Femur (tissue), 1 donor: Measurements from ENCODE around the gene LPGAT1.
A peak's percentile ranks its signal among the peaks of the same experiment; 100 is the strongest.
"Not testable (repeated sequence)": the region's sequence is repeated elsewhere in the genome, so short reads cannot be mapped to it uniquely, and the experiment has no call there.

Experiments used
- DNase-seq: peaks from one replicate; pipeline ENCODE4 v3.0.0-alpha.2; 2017

The LPGAT1 gene

DNA sequence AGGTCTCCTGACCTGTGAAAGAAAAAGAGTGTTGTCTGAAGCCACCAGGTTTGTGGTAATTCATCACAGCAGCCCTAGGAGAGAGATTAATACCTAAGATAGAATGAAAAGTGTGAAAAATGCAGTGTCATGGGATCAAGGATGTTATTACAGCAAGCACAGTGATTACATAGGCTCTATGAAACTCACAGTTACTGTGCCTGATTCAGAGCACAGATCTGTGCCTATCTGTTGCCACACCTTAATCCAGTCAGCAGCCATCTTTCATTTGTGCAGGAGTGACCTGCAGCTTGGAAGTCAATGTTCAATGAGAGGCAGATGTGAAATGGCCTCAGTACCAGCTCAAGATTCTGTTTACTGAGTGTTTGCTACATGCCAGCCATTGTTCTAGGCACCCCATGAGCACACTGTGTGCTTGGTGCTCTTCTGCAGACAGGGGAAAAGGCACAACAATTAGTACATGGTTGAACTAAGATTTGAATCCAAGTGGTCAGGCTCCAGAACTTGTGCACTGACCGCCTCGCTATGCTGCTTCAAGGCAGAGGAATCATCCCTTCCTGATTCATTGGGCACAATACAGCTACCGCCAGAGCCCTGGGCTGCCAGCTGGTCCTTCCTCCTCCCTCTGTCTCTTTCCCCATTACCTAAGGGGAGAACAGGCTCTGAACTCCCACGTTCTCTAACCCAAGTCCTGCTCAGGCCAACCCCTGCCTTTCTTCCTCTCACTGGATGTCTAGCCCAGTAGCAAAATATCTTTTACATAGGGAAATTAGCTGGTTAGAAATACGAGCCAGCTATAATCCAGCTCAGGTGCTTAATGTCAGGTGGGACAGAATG, 98.9 kb downstream of the LPGAT1 start:
- no peak for DNase-seq

DNA sequence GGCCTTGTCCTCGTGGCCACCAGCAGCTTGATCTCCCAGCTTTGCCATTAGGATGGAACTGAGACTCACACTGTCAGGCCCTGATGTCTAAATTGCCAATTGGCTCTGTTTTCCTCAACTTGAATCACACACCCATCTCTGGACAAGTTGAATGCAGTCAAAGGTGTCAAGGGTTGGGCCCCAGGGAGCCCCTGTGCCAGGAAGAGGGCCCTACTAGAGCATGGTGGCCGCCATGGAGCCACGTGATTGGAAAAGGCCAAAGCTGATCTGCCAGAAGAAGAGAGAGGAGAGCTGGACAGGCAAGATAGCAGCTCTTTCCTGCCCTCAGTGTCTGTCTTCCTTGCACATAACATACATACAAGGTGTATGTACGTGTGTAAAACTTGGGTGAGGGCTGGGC, 100.2 kb downstream of the LPGAT1 start:
- no peak for DNase-seq

DNA sequence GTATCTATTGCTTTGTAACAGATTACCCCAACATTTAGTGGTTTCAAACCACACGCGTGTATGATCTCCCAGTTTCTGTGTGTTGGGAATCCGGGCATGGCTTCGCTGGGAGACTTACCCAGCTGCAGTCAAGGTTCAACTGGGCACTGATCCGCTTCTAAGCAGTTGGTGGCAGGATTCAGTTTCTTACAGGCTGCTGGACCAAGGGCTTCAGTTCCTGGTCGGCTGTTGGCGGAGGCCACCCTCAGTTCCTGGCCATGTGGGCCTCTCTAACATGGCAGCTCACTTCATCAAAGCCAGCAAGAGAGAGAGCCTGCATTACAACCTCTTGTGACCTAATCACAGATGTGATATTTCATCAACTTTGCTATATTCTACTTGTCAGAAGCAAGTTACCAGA, 101.3 kb downstream of the LPGAT1 start:
- DNase-seq: no peak

DNA sequence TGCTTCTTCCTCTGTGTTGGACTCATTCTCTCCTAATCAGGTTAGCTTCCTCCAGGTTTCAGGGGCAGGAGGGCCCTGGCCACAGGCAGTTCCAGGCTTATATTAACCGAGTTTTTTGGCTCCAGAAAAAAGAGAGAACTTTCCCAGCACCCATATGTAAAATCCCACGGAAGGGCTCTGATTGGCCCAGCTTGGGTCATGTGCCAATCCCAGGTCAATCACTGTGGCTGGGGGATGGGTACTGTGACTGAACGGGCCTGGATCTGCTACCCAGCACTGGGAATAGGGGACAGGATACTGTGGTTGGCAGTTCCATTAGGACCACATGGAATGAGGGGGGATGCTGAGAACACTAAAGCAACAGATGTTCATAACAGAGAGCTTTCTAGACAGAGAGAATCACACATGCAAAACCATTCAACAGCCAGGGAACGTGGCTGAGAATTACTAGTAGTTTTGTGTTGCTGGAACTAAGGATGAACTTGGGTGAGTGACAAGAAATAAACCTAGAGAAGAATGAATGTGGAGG, 104.0 kb downstream of the LPGAT1 start:
- no peak for DNase-seq

DNA sequence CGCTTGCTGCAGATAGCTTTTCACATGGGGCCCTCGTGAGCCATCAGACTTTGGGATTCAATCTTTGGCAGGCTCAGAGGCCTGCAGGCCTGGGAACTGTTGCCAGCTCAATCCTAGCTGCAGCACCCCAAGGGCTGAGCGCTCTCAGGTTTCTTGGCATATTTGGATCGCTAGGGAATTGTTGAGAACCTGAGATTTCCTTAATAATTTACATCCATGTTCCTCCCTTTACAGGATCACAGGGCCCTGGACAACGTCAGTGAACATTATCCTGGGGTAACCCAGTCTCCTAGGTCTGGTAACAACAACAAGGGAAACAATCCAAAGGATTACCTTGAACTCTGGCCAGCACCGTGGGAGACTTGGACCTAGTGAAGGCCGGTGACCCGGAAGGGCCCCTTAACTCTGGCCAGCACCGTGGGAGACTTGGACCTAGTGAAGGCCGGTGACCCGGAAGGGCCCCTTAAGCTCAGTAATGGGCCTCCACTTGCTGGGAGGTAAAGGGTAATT, 105.8 kb downstream of the LPGAT1 start:
- DNase-seq: peak; percentile 60

DNA sequence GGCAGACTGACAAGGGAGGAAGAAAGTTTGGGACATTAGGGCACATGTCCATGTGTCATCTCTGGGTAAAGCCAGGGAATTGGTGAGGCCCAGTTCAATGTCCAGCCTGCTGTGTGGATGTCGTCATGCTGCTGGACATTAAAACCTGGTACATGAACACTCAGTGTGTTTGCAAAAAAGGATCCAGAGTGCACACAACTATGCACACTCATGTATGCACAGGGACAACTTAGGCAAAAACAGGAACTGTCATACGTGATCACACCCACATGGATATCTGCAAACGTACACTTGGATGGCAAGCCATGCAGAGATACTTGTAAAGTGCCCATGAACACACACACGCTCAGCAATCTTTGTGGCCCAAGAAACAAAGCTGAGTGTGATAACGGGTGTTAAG, 107.3 kb downstream of the LPGAT1 start:
- no peak for DNase-seq

DNA sequence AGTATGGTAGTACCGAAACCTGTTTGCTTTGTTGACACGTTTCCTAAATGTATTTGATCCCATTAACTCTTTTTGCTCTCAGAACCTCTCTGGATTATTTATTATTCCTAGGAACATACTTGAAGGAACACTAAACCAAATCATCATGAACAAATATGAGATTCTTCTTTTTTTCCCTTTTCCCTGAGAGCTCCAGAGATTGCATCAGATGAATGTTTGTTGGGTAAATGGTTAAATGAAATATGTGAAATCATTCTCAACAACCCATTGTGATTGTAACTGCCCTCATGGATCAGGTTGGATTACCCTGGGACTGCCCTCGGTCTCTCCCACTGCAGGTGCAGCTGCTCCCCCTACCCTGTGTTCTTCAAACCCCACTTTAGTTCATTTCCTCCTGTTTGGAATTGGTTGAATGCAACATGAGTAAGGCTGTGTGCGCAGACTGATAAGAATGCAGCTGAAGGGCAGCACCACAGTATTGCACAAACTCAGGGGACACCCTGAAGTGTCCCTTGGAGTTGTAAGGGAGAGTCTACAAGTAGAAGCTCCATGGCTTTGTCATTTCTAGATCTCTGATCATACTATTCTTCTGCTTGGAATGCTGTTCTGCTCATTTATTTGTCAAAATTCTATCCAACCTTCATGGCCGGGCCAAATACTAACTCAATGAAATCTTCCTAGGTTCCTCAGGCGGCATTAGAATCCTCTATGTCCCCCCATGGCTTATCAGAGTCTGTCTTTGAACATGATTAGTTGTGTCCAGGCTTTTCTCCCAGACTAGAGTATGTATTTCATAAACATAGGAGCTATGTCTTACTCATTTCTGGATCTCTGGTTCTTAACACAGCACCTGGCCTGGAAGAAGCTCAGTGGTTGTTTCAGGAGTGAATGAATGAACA, 108.0 kb downstream of the LPGAT1 start:
- DNase-seq: no peak

DNA sequence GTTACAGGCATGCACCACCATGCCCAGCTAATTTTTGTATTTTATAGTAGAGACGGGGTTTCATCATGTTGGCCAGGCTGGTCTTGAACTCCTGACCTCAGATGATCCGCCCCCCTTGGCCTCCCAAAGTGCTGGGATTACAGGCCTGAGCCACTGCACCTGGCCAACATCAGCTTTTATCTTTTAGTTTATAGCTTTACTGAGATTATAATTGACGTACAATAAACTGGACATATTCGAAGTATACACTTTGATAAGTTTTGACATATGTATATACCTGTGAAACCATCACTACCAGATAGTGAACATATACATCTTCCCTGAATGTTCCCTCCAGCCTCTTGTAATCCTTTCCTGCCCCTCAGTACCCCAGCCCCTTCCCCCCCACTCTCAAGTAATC, 114.0 kb downstream of the LPGAT1 start:
- not testable (repeated sequence) for DNase-seq

DNA sequence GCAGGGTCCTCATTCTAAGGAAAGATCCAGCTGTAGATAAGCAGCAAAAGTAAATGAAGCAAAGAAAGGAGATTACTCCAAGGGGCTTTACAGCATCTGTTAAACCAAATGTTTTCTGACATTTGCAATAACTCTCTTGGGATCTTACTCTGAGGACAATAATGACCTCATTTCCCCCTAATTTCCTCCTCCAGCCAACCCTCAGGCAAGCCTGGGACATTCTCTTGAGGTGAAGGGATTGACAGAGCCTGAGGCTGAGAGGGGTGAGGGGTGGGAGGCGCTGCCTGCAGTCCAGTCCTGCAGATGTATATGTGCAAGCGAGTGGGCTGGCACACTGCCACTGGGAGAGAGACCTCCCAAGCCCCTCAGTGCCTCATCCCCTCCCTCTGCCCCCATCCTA, 114.6 kb downstream of the LPGAT1 start:
- no peak for DNase-seq

DNA sequence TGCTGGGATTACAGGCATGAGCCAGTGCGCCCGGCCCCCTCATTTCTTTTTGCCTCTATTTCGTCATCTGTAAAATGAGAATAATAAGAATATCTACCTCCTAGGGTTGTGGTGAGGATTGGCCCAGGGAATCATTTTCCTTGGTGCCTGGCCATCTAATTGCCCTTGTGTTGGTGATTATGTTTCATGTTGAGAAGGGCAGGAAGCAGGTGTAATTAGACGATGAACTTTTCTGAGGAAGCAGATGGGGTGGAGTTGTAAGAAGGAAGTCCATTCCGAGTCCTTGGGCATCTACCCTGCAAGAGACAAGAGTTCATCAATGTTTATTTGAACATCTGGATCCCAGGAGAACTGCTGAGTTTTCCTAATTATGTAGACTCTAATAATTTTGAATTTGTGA, 116.4 kb downstream of the LPGAT1 start:
- DNase-seq: no peak

DNA sequence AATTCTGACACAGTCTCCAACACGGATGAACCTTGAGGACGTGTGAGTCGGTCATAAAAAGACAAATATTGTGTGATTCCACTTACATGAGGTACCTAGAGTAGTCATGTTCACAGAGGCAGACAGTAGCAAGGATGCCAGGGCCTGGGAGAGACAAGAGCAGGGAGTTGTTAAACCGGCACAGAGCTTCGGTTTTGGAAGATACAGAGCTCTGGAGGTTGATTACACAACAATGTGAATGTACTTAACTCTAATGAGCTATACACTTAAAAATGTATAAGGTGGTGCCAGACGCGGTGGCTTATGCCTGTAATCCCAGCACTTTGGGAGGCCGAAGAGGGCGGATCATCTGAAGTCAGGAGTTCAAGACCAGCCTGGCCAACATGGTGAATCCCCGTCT, 117.3 kb downstream of the LPGAT1 start:
- DNase-seq: no peak

DNA sequence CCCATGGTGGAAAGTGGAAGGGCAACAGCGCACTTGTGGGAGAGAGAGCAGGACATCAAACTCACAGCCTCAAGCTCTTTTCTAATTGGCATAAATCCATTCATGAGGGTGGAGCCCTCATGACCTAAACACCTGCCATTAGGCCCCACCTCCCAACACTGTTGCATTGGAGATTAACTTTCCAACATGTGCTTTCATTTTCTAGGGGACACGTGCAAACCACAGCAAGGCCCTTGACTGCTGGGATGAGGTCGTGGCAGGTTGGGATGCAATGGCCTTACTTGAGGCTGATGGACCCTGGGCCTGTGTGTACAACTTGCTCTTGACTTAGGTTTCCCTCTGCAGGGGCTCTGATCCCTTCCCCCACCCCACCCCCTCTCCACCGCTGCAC, 119.3 kb downstream of the LPGAT1 start:
- DNase-seq: no peak

DNA sequence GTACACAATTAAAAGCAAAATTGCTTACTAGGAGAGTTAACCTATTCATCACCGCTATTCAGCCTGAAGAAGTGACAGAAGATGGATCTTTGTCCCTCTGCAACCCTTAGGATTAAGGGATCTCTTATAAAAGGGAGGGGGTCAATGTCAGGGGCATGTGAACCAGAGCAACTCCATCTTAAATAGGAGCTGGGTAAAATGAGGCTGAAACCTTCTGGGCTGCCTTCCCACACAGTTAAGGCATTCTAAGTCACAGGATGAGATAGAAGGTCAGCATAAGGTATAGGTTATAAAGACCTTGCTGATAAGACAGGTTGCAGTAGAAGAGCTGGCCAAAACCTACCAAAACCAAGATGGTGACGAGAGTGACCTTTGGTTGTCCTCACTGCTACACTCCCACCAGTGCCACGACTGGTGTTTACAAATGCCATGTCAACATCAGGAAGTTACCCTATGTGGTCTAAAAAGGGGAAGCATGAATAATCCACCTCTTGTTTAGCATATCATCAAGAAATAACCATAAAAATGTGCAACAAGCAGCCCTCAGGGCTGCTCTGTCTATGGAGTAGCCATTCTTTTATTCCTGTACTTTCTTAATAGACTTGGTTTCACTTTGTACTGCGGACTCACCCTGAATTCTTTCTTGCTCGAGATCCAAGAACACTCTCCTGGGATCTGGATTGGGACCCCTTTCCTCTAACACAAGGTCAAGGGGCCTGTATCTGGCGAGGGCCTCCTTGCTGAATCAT, 119.8 kb downstream of the LPGAT1 start:
- no peak for DNase-seq

DNA sequence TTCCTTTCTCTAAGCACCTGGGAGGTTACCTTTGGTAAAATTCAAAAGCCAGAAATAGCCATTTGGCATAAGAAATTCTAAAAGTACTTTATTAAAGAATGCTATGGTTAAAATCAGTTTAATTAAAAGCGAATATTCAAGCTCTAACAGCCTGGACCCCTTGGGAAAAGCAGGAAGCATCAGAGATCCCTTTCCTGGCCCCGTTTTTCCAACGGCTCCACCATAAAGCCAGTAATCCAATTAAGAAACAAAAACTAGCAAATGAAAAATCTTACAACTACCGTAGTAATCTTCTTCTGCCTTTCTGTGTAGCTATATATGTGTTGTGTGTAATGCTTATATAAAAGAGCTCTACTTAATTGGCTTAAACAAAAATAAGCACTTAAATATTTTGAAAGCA, 121.6 kb downstream of the LPGAT1 start:
- DNase-seq: no peak

DNA sequence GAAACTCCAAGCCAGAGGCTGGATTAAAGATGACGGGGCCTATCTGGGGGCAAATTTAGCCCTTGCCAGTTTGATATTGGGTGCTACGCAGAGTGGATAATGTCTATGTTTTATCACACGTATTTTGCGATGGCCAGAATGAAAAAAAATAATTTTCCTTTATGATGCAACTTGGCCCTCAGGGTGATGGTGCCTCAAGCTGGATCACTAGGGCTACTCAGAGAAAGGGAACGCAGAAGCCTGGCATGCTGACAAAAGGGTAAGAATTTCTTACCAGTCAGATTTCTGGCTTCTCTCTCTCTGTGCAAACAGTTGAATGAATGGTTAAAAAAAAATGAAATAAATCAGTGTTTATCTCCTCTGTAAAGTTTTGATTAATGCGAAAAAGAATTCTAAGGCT, 122.6 kb downstream of the LPGAT1 start:
- no peak for DNase-seq

DNA sequence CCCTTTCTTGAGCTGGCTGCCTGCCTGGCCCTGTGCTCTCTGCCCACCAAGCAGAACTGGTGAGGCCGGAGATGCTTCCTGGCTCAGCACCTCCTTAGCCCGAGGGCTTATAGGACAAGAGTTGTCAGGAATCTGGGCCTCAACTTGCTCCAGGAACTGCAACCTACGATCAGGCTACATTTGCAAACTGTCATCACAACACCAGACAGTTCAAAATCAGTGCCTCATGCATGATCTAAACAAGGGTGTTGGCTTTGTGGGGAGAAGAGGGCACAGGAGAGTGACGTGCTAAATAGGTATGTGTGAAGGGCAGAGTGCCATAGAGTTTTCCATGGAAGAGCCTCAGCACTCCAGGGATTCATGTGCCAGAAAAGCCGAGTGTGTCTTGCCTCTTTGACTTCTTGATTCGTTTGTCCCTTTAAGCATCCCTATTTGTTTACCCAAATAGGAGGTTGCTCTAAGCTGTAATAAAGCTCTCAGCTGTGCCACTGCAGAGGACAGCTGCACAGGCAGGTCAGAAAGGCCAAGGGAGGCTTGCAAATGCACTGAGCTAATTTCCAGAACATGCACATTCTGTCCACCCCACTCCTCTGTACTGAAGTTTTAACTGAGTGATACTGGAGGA, 125.0 kb downstream of the LPGAT1 start:
- no peak for DNase-seq

DNA sequence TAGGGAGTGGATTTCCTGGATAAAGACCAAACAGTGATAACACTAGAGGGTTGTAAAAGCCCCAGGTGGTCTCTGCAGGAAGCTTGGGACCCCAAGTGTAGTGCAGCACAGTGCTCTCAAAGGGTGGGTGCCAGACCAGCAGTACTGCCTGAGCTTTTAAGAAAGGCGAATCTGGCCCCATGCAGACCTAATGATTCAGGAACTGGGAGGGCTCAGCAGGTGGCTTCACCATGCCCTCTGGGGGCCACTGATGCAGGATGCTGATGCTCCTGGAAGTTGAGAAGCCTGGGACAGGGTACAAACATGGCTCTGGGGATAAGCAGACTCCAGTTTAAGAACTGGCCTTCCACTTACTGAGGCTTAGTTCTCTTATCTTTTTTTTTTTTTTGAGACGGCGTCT, 126.0 kb downstream of the LPGAT1 start:
- DNase-seq: no peak

DNA sequence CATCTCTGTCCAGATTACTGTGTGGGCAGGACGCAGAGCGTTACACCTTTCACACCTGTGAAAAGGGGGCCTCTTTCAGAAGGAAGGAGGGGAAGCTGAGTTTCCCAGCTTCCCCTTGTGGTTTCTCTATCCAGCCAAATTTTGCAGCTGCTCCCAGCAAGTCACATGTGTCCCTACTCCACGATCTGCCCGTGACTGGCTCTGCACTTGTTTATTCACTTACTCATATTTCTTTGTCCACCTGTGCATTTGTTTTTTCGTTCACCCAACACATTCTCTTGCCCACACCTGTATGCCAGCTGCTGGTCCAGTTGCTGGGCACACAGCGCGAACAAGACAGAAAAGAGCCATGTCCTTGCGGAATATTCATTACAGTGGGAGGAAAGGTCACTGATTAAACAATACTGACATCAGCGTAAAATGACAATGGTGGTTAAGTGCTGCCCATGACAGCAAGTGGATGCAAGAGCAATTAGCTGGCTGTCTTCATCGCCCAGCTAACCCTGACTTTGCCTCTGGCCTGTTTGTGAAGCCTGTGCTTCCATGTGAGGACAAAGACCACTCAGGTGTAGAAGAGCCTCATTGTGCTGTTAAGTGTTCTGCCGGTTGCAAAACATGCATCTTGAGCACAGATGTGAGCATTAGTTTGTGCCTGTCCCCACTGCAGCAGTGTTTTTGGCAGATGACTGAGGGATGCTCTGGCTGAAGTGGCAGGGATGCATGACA, 126.6 kb downstream of the LPGAT1 start:
- DNase-seq: no peak

DNA sequence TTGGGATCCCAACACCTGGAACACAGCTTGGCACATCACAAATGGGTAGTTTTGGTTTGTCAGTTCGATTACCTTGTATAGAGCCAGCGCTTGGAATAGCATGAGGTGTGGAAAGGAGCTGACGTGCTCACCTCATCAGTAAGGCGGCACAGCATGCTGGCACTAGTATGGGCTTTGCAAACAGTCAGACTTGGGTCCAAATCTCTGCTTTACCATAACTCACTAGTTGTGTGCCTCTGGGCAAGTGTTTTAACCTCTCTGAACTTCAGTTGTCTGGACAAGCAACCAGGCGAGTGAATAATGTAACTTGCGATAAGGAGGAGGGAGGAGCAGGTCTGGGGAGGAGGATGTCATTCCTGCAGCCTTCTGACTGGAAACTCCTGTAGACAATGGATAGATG, 128.8 kb downstream of the LPGAT1 start:
- no peak for DNase-seq

DNA sequence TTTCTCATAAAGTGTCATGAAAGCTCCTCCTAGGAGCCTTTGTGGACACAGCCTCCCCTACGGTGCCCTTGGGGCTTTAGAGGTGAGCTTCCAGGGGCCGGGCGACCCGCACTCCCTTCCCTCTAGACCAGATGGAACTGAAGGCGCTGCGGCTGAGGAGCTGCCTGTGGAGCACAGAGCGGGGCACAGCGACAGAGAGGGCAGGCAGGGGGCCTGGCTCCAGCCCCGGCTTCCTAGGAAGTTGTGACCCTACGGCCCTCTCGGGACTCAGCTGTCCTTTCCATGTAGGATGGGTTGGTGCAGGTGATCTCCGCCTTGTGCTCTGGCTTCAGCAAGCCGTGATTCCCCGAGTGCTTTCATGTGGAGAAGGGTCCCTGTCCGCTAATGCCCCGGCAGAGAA, 131.5 kb downstream of the LPGAT1 start:
- no peak for DNase-seq

DNA sequence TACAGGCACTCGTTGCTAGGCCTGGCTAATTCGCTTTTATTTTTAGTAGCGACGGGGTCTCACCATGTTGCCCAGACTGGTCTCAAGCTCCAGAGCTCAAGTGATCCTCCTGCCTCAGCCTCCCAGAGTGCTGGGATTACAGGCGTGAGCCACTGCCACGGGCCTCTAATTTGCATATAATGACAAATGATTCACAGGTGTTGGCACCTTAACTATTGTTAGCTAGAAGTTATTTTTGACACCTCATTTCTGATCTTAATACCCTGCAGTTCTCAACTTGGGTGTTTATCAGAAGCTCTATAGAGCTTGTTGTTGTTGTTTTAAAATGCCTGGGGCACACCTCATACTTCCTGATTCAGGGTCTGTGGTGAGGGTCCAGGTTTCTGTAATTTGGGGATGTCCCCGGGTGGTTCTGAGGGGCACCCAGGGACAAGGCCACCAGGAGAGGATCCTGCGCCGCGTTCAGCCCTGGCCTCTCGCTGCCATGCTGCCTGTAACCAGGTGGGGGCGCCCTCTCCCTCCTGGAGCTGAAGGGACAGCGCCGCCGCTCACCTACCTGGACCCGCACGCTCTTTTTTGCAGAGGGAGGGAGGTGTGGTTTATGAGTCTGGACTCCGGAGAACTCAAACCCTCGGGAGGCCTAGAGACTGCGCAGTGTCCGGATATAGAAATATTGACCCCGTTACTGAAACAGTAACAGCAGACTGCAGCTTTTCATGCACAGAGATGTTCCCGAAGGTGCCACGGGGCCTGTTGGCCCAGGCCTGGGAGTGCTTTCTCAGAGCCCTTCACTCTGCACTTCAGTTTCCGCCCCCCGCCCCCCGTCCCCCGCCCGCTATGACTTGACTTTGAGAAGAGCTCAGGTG, 132.2 kb downstream of the LPGAT1 start:
- peak; percentile 79 for DNase-seq
